ENCODE data around the gene SIX2. TPM values are rescaled to one million over a fixed set of nuclear protein-coding genes. Genes with fewer than 3 reads are reported as not detected.

The SIX2 gene
- total RNA-seq, 3 donors from 2014 or later (not counting 1 experiment from before 2014, with no cell fraction given) = not detected

- no peak for ATAC-seq
- H3K4me1 ChIP-seq (ENCODE audit: control insufficient read depth, insufficient read depth, low read length) = no peaks in the 10 kb centered on the region
- no peaks in the 10 kb centered on the region for H3K36me3 Mint-ChIP-seq
- H3K9me3 ChIP-seq (ENCODE audit: control insufficient read depth, insufficient read depth, low read length) = no peaks in the 10 kb centered on the region
- H3K27me3 ChIP-seq (ENCODE audit: control insufficient read depth, insufficient read depth, low read length) = no peaks in the 10 kb centered on the region
- no peak overlapping the region for H3K4me3 ChIP-seq (ENCODE audit: low read length)
- no peak overlapping the region for H3K27ac Mint-ChIP-seq
- H3K4me1 Mint-ChIP-seq = peaks cover 0 to 5% of the 10 kb centered on the region in 2 donors
- intact Hi-C loops (cut with micrococcal nuclease) = no loop called here
- WGBS (ENCODE audit: insufficient coverage) = 32% methylated on average over 11 of the region's 11 CpGs
- H3K4me3 Mint-ChIP-seq = peak overlapping the region; percentile 31
- no peaks in the 10 kb centered on the region for H3K9me3 Mint-ChIP-seq
- H3K27me3 Mint-ChIP-seq (ENCODE audit: low read depth in 2 of 2) = peaks cover 16 to 19% of the 10 kb centered on the region in 2 donors
- TF ChIP-seq CTCF (IDR thresholded peaks at IDR 0.05) = no peak
- no peak for DNase-seq
- H3K27ac ChIP-seq (ENCODE audit: low read length) = no peak overlapping the region
- no peaks in the 10 kb centered on the region for H3K36me3 ChIP-seq (ENCODE audit: control insufficient read depth, insufficient read depth, low read length)
Measured at GRCh38 chr2:44972771-44973535, 36.3 kb downstream of the SIX2 start.

DNA sequence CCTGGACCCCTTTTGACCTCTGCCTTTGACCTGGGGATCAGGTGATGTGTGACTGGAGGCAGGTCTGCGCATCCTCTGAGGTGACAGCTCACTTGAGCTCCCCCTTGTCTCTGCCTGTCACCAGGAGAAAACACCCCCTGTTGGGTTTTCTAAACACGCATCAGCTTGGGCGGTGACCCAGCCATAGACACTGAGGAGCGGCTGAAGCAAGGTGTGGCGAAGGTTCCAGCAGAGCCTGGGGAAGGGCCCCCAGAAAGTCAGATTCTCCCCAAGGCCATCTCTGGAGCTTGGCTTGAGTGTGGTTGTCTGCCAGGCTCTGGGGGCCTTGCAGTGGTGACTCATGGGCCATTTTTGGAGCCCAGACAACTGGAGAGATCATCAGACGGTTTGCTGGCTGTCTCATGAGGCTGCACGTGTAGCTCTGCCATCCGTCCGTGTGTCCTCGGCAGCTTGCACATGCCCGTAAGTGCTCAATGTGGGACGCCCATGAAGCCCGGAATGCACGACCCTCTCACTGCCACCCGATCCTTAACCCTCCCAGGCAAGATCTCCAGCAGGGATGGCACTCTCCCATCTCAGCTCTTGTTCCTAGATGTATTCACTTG is 38.3 kb downstream of the SIX2 start:
- Mint-ChIP-seq H3K27me3 (ENCODE audit: low read depth in 2 of 2) (peaks cover 13 to 27% of the 10 kb centered on the region in 2 donors), H3K36me3 (no peaks in the 10 kb centered on the region), H3K4me1 (peaks cover 0 to 5% of the 10 kb centered on the region in 2 donors), H3K9me3 (no peaks in the 10 kb centered on the region), H3K27ac (no peak overlapping the region), H3K4me3 (no peak overlapping the region)
- intact Hi-C loops (cut with micrococcal nuclease) = no loop called here
- no peak for ATAC-seq
- H3K4me3 ChIP-seq (ENCODE audit: low read length) = no peak overlapping the region
- no peak for DNase-seq
- no peak for TF ChIP-seq CTCF (IDR thresholded peaks at IDR 0.05)
- H3K27me3 ChIP-seq (ENCODE audit: control insufficient read depth, insufficient read depth, low read length) = no peaks in the 10 kb centered on the region
- no peaks in the 10 kb centered on the region for H3K36me3 ChIP-seq (ENCODE audit: control insufficient read depth, insufficient read depth, low read length)
- WGBS (ENCODE audit: insufficient coverage) = 91% methylated on average over 15 of the region's 15 CpGs
- H3K27ac ChIP-seq (ENCODE audit: low read length) = no peak overlapping the region
- H3K9me3 ChIP-seq (ENCODE audit: control insufficient read depth, insufficient read depth, low read length) = no peaks in the 10 kb centered on the region
- no peaks in the 10 kb centered on the region for H3K4me1 ChIP-seq (ENCODE audit: control insufficient read depth, insufficient read depth, low read length)

DNA sequence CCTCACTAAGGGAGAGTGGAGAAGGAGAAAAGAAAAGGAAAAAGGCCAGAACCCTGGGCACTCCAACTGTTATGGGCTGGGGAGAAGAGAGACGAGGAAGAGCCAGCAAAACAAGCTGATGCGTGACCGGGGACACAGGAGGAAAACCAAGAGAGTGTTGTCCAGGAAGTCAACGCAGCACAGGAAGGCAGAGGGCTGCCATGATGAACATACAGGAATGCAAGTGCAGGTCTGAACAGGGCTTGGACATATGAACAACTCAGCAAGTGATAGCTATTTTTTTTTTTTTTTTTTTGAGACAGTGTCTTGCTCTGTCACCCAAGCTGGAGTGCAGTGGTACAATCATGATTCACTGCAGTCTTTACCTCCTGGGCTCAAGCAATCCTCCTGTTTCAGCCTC is 39.3 kb downstream of the SIX2 start:
- H3K4me1 Mint-ChIP-seq = peaks cover 0 to 5% of the 10 kb centered on the region in 2 donors
- 82% methylated on average over 4 of the region's 4 CpGs for WGBS (ENCODE audit: insufficient coverage)

More for the DNA sequence above, 39.3 kb downstream of the SIX2 start:
- Histone ChIP-seq H3K36me3 (ENCODE audit: control insufficient read depth, insufficient read depth, low read length) (no peaks in the 10 kb centered on the region), H3K4me1 (ENCODE audit: control insufficient read depth, insufficient read depth, low read length) (no peaks in the 10 kb centered on the region), H3K27me3 (ENCODE audit: control insufficient read depth, insufficient read depth, low read length) (no peaks in the 10 kb centered on the region), H3K27ac (ENCODE audit: low read length) (no peak overlapping the region), H3K4me3 (ENCODE audit: low read length) (no peak overlapping the region), H3K9me3 (ENCODE audit: control insufficient read depth, insufficient read depth, low read length) (no peaks in the 10 kb centered on the region)
- H3K27me3 Mint-ChIP-seq (ENCODE audit: low read depth in 2 of 2) = peaks cover 13 to 27% of the 10 kb centered on the region in 2 donors
- no peak for DNase-seq
- H3K9me3 Mint-ChIP-seq = no peaks in the 10 kb centered on the region
- no peak overlapping the region for H3K27ac Mint-ChIP-seq
- no peak for TF ChIP-seq CTCF (IDR thresholded peaks at IDR 0.05)
- H3K4me3 Mint-ChIP-seq = no peak overlapping the region
- ATAC-seq = no peak
- intact Hi-C loops (cut with micrococcal nuclease) = no loop called here
- H3K36me3 Mint-ChIP-seq = no peaks in the 10 kb centered on the region
